HG02870 (cell line): Measurements from ENCODE around the gene RAB11B.
A peak's percentile ranks its signal among the peaks of the same experiment; 100 is the strongest.
"Not testable (repeated sequence)": the region's sequence is repeated elsewhere in the genome, so short reads cannot be mapped to it uniquely, and the experiment has no call there.

Experiments used
- ATAC-seq: cut with Tn5 transposase; IDR thresholded peaks from one replicate; pipeline ENCODE4 v1.9.1; 2021; ENCODE audit warnings: mild to moderate bottlenecking, moderate library complexity; ENCODE audit not compliant: unreplicated experiment

RAB11B gene

DNA sequence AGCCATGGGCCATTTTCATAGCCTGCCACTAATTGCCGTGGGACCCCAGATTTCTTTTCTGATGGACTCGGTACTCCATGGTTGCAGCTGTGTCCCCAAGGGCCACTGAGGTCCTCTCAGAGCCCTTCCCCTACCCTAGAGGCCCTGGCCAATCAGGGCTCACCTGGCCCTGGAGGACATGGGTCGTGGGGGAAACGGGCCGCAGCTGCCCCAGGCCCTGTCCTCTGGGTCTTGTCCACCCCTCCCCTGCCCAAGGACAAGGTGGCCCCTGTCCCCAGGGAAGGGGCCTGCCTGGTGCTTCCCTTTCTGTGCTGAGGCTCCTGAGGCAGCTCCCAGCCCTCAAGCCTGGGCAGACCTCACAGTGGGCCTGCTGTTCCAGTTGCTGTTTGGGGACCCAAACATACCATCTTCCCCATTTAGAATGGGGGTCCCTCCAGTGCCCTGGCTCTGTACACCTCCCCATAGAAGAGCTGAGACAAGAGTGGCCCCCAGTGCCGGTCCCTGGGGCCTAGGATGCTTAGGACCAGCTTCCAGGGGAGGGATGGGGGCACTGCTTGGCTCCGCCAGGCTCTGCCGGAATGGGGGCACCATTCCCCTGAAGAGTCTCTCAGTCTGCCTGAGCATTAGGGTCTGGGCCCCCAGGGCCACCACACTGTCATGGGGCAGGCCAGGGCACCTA, 3.2 kb downstream of the RAB11B start:
- ATAC-seq = no peak

DNA sequence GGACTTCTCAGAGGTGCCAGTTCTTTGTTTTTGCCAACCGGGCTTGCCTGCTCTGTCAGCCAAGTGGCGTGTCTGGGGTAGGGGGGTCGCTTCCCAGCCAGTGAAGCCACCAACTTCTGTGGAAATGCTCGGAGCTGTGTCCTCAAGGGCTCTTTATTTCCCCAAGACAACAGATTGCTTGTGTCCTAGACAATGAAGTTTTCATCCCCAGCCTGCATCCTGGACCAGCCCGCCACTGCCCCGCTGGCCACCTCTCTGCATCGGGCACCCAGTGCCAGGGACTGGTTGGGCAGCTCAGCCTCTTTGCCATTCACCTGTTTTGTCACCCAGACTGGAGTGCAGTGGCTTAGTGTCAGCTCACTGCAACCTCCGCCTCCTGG, 3.7 kb downstream of the RAB11B start:
- no peak for ATAC-seq

DNA sequence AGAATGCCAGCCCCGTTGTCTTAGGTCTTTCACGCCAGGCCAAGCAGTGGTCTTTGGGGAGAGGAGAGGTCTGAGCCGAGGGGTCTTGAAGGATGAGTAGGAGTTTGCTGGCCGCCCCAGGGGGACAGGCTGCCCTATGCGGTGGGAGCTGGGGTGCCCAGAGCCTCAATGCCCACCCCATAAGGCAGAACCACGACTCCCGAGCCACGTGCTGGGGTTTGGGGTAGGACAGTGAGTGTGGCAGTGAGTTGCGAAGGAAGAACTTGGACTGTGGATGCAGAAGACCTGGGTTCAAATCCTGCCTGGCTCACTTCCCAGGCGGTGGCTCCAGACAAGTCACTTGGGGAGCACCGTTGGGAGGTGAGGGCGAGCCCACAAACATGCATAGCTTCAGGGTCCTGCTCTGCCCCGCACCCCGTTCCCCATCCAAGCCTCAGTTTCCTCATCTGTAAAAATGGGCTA, 5.5 kb downstream of the RAB11B start:
- no peak for ATAC-seq

GRCh38 chr19:8396185-8396562, 6.0 kb downstream of the RAB11B start:
- no peak for ATAC-seq

GRCh38 chr19:8396563-8397203, 6.5 kb downstream of the RAB11B start:
- ATAC-seq = no peak

- ATAC-seq = no peak
These were observed 7.1 kb downstream of the RAB11B start for GRCh38 chr19:8397271-8397670.

- ATAC-seq = no peak
These were observed 7.7 kb downstream of the RAB11B start for GRCh38 chr19:8397746-8398310.

- no peak for ATAC-seq
These were observed 8.2 kb downstream of the RAB11B start for GRCh38 chr19:8398311-8398771.

GRCh38 chr19:8399681-8400188, 9.6 kb downstream of the RAB11B start:
- ATAC-seq = no peak

DNA sequence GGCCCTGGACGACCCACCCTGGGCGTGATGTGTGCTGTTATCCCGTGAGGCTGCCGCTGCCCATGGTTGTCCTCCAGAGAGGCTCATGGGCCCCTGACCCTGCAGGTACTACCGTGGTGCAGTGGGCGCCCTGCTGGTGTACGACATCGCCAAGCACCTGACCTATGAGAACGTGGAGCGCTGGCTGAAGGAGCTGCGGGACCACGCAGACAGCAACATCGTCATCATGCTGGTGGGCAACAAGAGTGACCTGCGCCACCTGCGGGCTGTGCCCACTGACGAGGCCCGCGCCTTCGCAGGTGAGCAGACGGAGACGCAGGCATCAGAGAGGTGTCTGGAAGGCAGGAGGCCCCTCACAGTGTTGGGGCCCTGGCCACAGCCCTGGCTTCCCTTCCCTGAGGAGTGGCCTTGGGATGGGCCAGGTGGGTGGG, 11.8 kb downstream of the RAB11B start:
- no peak for ATAC-seq

- no peak for ATAC-seq
These were observed 13.1 kb downstream of the RAB11B start for GRCh38 chr19:8403098-8403819.

DNA sequence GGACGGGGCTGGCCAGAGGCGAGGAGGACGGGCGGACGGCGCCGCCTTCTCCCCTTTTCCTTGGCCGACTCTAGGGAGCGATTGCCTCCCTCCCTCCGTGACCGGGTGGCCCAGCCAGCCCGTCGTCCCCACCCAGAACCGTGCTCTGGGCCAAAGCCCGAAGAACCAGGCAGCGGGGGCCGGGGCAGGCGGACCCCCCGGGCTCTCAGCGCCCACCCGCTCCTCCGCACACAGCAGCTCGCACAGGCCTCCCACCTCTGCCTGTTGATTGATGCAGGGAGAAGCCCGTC, 13.6 kb downstream of the RAB11B start:
- ATAC-seq = no peak

DNA sequence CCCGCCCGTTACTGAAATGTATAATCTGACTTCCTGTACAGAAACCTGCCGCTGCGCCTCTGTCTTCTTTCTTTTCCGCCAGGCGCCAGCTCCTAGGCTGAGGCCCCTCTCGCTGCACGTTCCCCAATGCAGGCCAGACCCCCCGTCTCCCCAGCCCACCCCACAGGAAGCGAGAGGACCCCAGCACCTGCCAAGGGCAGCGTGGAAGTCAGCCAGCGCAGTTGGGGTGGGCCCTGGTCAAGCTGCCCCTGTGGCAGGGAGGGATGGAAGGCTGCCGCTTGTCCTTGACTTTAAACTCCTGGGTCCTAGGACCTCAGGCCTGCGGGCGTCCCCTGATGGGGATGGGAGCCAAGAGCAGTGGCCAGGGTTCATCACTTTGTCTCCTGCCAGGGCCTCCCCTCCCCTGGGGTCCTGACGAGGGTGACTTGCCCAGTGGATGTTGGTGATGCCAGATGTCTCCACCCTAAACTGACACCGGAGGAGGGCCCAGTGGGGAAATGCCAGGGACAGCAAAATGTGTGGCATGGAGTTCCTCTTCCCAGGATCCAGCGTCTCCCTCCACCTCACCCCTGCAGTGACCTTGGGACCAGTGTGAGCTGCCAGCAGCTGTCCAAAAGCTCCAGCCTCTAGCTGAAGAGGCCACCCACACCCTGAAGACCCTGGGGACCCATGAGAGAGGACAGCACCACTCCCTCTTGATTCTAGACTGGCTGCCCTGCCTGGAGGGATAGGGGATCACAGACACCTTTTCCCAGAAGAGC, 14.4 kb downstream of the RAB11B start:
- ATAC-seq = no peak

GRCh38 chr19:8410718-8411117, 20.6 kb downstream of the RAB11B start:
- not testable (repeated sequence) for ATAC-seq

GRCh38 chr19:8412783-8413628, 22.8 kb downstream of the RAB11B start, which contains the start of gene MARCHF2:
TSS of gene MARCHF2 (plus strand) at chr19:8413305. CDS start at chr19:8421841, 8,536 bp downstream.
- peak; percentile 98 for ATAC-seq

DNA sequence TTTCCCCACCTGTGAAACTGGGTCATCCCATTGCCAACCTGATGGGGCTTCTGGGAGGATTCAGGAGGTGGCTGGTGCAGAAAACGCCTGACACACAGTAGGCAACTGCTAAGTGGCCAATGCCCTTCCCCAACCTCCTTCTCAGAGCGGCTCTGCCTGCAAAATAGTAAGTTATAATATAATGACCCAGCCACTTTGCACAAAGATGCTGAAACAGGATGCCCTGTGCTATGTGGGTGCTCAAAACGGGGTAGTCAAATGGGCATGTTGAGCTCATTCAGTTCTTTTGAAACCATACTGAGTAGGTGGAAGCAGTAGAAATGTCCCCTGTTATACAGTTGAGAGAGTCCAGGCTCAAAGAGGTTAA, 23.5 kb downstream of the RAB11B start:
- ATAC-seq = no peak

DNA sequence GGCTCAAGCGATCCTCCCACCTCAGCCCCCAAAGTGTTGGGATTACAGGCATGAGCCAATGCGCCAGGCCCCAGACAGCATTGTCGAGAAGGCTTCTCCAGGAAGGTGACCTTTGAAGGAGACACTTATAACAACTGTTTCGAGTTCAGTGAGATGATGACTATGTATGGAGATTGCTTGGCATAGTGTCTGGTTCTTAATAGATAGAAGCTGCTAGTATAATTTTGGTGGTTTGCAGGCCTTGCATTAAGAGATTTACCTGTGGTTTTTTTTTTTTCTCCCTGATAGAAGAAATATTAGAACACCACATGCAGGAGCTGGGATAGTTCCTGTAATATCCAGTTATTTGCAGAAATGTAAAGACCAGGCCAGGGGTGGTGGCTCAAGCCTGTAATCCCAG, 26.6 kb downstream of the RAB11B start:
- no peak for ATAC-seq

GRCh38 chr19:8421484-8422461, 31.6 kb downstream of the RAB11B start:
- no peak for ATAC-seq

- ATAC-seq = no peak
These were observed 33.7 kb downstream of the RAB11B start for GRCh38 chr19:8423817-8424223.
